Small intestine (tissue), 7 donors: Measurements from ENCODE around the gene AUTS2. TPM values are rescaled to one million over a fixed set of nuclear protein-coding genes. Genes with fewer than 3 reads are reported as not detected.

ENCODE experiments used
- DNase-seq, 2 donors: peaks; one replicate each; pipeline versions ENCODE4 v3.0.0 to v3.0.0-alpha.2; 2013
- FAIRE-seq: peaks from 2 replicates; lab custom pipeline; 2012; peaks lifted over from hg19 to GRCh38; lab: Jason Lieb, UNC
- H3K27ac ChIP-seq, 3 donors: one replicate each; pipeline ENCODE4 v1.5.1; 2013; ENCODE audit warnings: low read length in 2 of 3, mild to moderate bottlenecking in 2 of 3, control low read depth in 1 of 3, inconsistent platforms in 1 of 3, low read depth in 1 of 3, moderate library complexity in 1 of 3
- H3K27me3 ChIP-seq, 3 donors: one replicate each; pipeline ENCODE4 v1.6.1; 2013; ENCODE audit warnings: low read length in 3 of 3, inconsistent platforms in 1 of 3; ENCODE audit not compliant: control insufficient read depth in 3 of 3, insufficient read depth in 3 of 3
- H3K36me3 ChIP-seq, 3 donors: one replicate each; pipeline ENCODE4 v1.6.1; 2013; ENCODE audit warnings: low read length in 3 of 3, inconsistent platforms in 1 of 3, low read depth in 1 of 3, mild to moderate bottlenecking in 1 of 3, moderate library complexity in 1 of 3; ENCODE audit not compliant: control insufficient read depth in 3 of 3, insufficient read depth in 2 of 3
- H3K4me1 ChIP-seq, 3 donors: one replicate each; pipeline ENCODE4 v1.6.1; 2013; ENCODE audit warnings: low read length in 2 of 3, inconsistent platforms in 1 of 3, low read depth in 1 of 3, mild to moderate bottlenecking in 1 of 3, moderate library complexity in 1 of 3; ENCODE audit not compliant: control insufficient read depth in 3 of 3, insufficient read depth in 2 of 3
- H3K4me3 ChIP-seq, 3 donors: one replicate each; pipeline ENCODE4 v1.5.1; 2013; ENCODE audit warnings: low read length in 3 of 3, control low read depth in 1 of 3, inconsistent platforms in 1 of 3, low read depth in 1 of 3, mild to moderate bottlenecking in 1 of 3, moderate library complexity in 1 of 3
- H3K9me3 ChIP-seq, 2 donors: one replicate each; pipeline ENCODE4 v1.6.1; 2013; ENCODE audit warnings: low read depth in 1 of 2, low read length in 1 of 2; ENCODE audit not compliant: control insufficient read depth in 2 of 2, insufficient read depth in 1 of 2
- WGBS, 3 donors: extraction: QIAGEN DNeasy Blood & Tissue Kit; methylation state at CpG; one replicate each; pipeline ENCODE4 v1.1.7; 2013; 5-methylcytosine and 5-hydroxymethylcytosine counted together
- polyA plus RNA-seq, 4 donors: library from polyadenylated mRNA; stranded (reverse) in 3 of 4; unstranded in 1 of 4; fragments of 200-250 nt in 3 of 4; fragments of 120-200 nt in 1 of 4; gene quantifications; one replicate each; pipeline versions ENCODE4 v1.2.1 to v1.2.3, GENCODE V29; 2013
- donor health status: healthy with polysubstance abuse.
- donor health status: control.
- donor health status: control.
- donor health status: Bipolar disorder and iron deficiency.
- donor health status: healthy.

Gene AUTS2
- polyA plus RNA-seq, 4 donors: 4.9 to 43.5 (median 13.6) TPM

GRCh38 chr7:70791341-70791740 lies 1193.1 kb downstream of the AUTS2 start:
- no peaks in the 10 kb centered on the region for H3K9me3 ChIP-seq
- DNase-seq: no peak
- H3K4me3 ChIP-seq: no peak overlapping the region
- no peaks in the 10 kb centered on the region for H3K27me3 ChIP-seq
- 90 to 93% (median 91%) methylated on average over 6 of the region's 6 CpGs for whole genome bisulfite sequencing, 3 donors
- no peaks in the 10 kb centered on the region for H3K4me1 ChIP-seq
- H3K36me3 ChIP-seq: peaks cover 13 to 41% (median 16%) of the 10 kb centered on the region in 3 donors
- H3K27ac ChIP-seq: no peak overlapping the region
- no peak for FAIRE-seq

GRCh38 chr7:70793060-70793459 lies 1194.8 kb downstream of the AUTS2 start:
- H3K27me3 ChIP-seq: no peaks in the 10 kb centered on the region
- 87 to 93% (median 92%) methylated on average over 8 of the region's 8 CpGs for WGBS, 3 donors
- H3K27ac ChIP-seq: no peak overlapping the region
- H3K36me3 ChIP-seq: peaks cover 12 to 35% (median 13%) of the 10 kb centered on the region in 3 donors
- no peaks in the 10 kb centered on the region for H3K9me3 ChIP-seq
- DNase-seq (no peak), FAIRE-seq (no peak)
- no peak overlapping the region for H3K4me3 ChIP-seq
- H3K4me1 ChIP-seq: no peaks in the 10 kb centered on the region

- H3K27ac ChIP-seq: no peak overlapping the region
- FAIRE-seq (no peak), DNase-seq (no peak)
- WGBS, 3 donors: 90 to 95% (median 94%) methylated on average over 9 of the region's 9 CpGs
- H3K4me3 ChIP-seq: no peak overlapping the region
- peaks cover 0 to 2% of the 10 kb centered on the region in 2 donors for H3K9me3 ChIP-seq
- H3K36me3 ChIP-seq: peaks cover 10 to 29% (median 12%) of the 10 kb centered on the region in 3 donors
- no peaks in the 10 kb centered on the region for H3K27me3 ChIP-seq
- no peaks in the 10 kb centered on the region for H3K4me1 ChIP-seq
Measured at GRCh38 chr7:70793821-70794220, 1195.5 kb downstream of the AUTS2 start.

GRCh38 chr7:70794962-70795361 lies 1196.7 kb downstream of the AUTS2 start:
- Histone ChIP-seq H3K4me1 (no peaks in the 10 kb centered on the region), H3K27ac (no peak overlapping the region), H3K9me3 (peaks cover 0 to 12% of the 10 kb centered on the region in 2 donors), H3K27me3 (no peaks in the 10 kb centered on the region), H3K4me3 (no peak overlapping the region), H3K36me3 (peaks cover 9 to 18% (median 9%) of the 10 kb centered on the region in 3 donors)
- DNase-seq (no peak), FAIRE-seq (no peak)
- 96 to 98% (median 97%) methylated on average over 8 of the region's 8 CpGs for WGBS, 3 donors

GRCh38 chr7:70795948-70796347 lies 1197.7 kb downstream of the AUTS2 start:
- Histone ChIP-seq H3K9me3 (peaks cover 0 to 22% of the 10 kb centered on the region in 2 donors), H3K27me3 (no peaks in the 10 kb centered on the region), H3K36me3 (peaks cover 4 to 8% (median 6%) of the 10 kb centered on the region in 3 donors), H3K4me3 (no peak overlapping the region), H3K27ac (no peak overlapping the region), H3K4me1 (no peaks in the 10 kb centered on the region)
- DNase-seq (no peak), FAIRE-seq (no peak)
- WGBS, 3 donors: 89 to 93% (median 90%) methylated on average over 5 of the region's 5 CpGs

GRCh38 chr7:70797109-70797514 lies 1198.8 kb downstream of the AUTS2 start:
- Histone ChIP-seq H3K4me3 (no peak overlapping the region), H3K27ac (no peak overlapping the region), H3K9me3 (peaks cover 0 to 28% of the 10 kb centered on the region in 2 donors), H3K36me3 (peaks cover 2 to 4% (median 3%) of the 10 kb centered on the region in 3 donors), H3K4me1 (no peaks in the 10 kb centered on the region), H3K27me3 (no peaks in the 10 kb centered on the region)
- DNase-seq: no peak
- 43 to 57% (median 46%) methylated on average over 6 of the region's 6 CpGs for WGBS, 3 donors
- no peak for FAIRE-seq

GRCh38 chr7:70799841-70800405 lies 1201.6 kb downstream of the AUTS2 start:
- FAIRE-seq (no peak), DNase-seq (no peak)
- 75 to 85% (median 80%) methylated on average over 4 of the region's 4 CpGs for WGBS, 3 donors
- no peaks in the 10 kb centered on the region for H3K36me3 ChIP-seq
- H3K27ac ChIP-seq: no peak overlapping the region
- no peak overlapping the region for H3K4me3 ChIP-seq
- H3K9me3 ChIP-seq: peaks cover 0 to 31% of the 10 kb centered on the region in 2 donors
- no peaks in the 10 kb centered on the region for H3K4me1 ChIP-seq
- no peaks in the 10 kb centered on the region for H3K27me3 ChIP-seq

GRCh38 chr7:70805360-70805759 lies 1207.1 kb downstream of the AUTS2 start:
- H3K9me3 ChIP-seq: peaks cover 0 to 14% of the 10 kb centered on the region in 2 donors
- H3K4me3 ChIP-seq: no peak overlapping the region
- WGBS, 3 donors: 64 to 75% (median 69%) methylated on average over 7 of the region's 7 CpGs
- DNase-seq: no peak
- no peak overlapping the region for H3K27ac ChIP-seq
- no peaks in the 10 kb centered on the region for H3K36me3 ChIP-seq
- no peaks in the 10 kb centered on the region for H3K27me3 ChIP-seq
- no peak for FAIRE-seq
- no peaks in the 10 kb centered on the region for H3K4me1 ChIP-seq

GRCh38 chr7:70807650-70808049 lies 1209.4 kb downstream of the AUTS2 start:
- Histone ChIP-seq H3K36me3 (no peaks in the 10 kb centered on the region), H3K9me3 (no peaks in the 10 kb centered on the region), H3K4me1 (no peaks in the 10 kb centered on the region), H3K27ac (no peak overlapping the region), H3K27me3 (no peaks in the 10 kb centered on the region), H3K4me3 (no peak overlapping the region)
- WGBS, 3 donors: 80 to 83% (median 83%) methylated on average over 11 of the region's 11 CpGs
- no peak for DNase-seq
- FAIRE-seq: no peak
